Upper lobe of left lung (tissue), 6 donors: ENCODE results near the gene ANKRD40. TPM values are rescaled to one million over a fixed set of nuclear protein-coding genes. Genes with fewer than 3 reads are reported as not detected.

Experiments used
- ATAC-seq, 2 donors: fragments of 200-7000 bp; cut with Tn5 transposase; one replicate each; pipeline ENCODE4 v1.9.1; 2022; ENCODE audit warnings: mild to moderate bottlenecking in 2 of 2, moderate library complexity in 2 of 2; ENCODE audit not compliant: low FRiP score in 2 of 2
- DNase-seq, 2 donors: peaks; one replicate each; pipeline ENCODE4 v3.0.0-alpha.2; 2019 to 2020
- H3K27ac ChIP-seq, 4 donors: fragments of 200-600 bp; sonication (generic); one replicate each; pipeline ENCODE4 v1.5.1; 2016 to 2019
- H3K27me3 ChIP-seq, 4 donors: fragments of 200-600 bp; sonication (generic); one replicate each; pipeline ENCODE4 v1.5.1; 2017 to 2019
- H3K36me3 ChIP-seq, 4 donors: fragments of 200-600 bp; sonication (generic); one replicate each; pipeline ENCODE4 v1.5.1; 2016 to 2019
- H3K4me1 ChIP-seq, 4 donors: fragments of 200-600 bp; sonication (generic); one replicate each; pipeline ENCODE4 v1.5.1; 2018 to 2019
- H3K4me3 ChIP-seq, 4 donors: fragments of 200-600 bp; sonication (generic); one replicate each; pipeline ENCODE4 v1.5.1; 2017 to 2019; ENCODE audit warnings: mild to moderate bottlenecking in 2 of 4, moderate library complexity in 1 of 4
- H3K9me3 ChIP-seq, 4 donors: fragments of 200-600 bp; sonication (generic); one replicate each; pipeline ENCODE4 v1.5.1; 2018 to 2019
- CTCF ChIP-seq, 6 experiments: fragments of 450-650 bp in 4 of 6; fragments of 200-600 bp in 2 of 6; sonication (generic) in 2 of 6; IDR thresholded peaks; one replicate each; pipeline ENCODE4 v1.5.1; 2016 to 2019; ENCODE audit warnings: antibody characterized with exemption in 6 of 6
- EP300 ChIP-seq, 4 donors: sonication (generic); formaldehyde crosslinking; IDR thresholded peaks; one replicate each; pipeline ENCODE4 v1.5.1; 2017; ENCODE audit warnings: antibody characterized with exemption in 4 of 4, control low read depth in 2 of 4
- POLR2A ChIP-seq, 4 donors: fragments of 450-650 bp; IDR thresholded peaks; one replicate each; pipeline ENCODE4 v1.5.1; 2016 to 2017; ENCODE audit warnings: antibody characterized with exemption in 4 of 4, mild to moderate bottlenecking in 2 of 4
- POLR2AphosphoS5 ChIP-seq, 2 donors: sonication (generic); formaldehyde crosslinking; IDR thresholded peaks; one replicate each; pipeline ENCODE4 v1.5.1; 2017; ENCODE audit warnings: antibody characterized with exemption in 2 of 2
- WGBS, 2 donors: methylation state at CpG; one replicate each; pipeline ENCODE4 v1.1.5; 2017 to 2018; 5-methylcytosine and 5-hydroxymethylcytosine counted together
- total RNA-seq, 6 donors: library from RNA; depleted of rRNA in 4 of 6; stranded (reverse); fragments of >200 nt in 4 of 6; gene quantifications; one replicate each; pipeline versions ENCODE4 v1.1.0 to v1.2.1, GENCODE V29; 2016 to 2021
- donor health status: DM: no; HTN: no; CAD: no; lungs with moderate emphysema.
- donor health status: DM: no; HTN: yes; CAD: no; lungs with severe emphysema.

The ANKRD40 gene
- total RNA-seq, 6 donors from 2014 or later: 27.9 to 52.9 (median 43.7) TPM

GRCh38 chr17:50686494-50687199, 21.1 kb downstream of the ANKRD40 start:
- 59 to 60% methylated on average over 13 to 14 of the region's 14 CpGs for WGBS, 2 donors
- TF ChIP-seq EP300 (IDR thresholded peaks at IDR 0.05): no peak
- TF ChIP-seq CTCF (IDR thresholded peaks at IDR 0.05): no peak
- TF ChIP-seq POLR2AphosphoS5 (IDR thresholded peaks at IDR 0.05): peak in 1 of 2 donors; percentile 9
- no peak for TF ChIP-seq POLR2A (IDR thresholded peaks at IDR 0.05)
- DNase-seq (peak in 1 of 2 donors; percentile 48), ATAC-seq (peak; percentile 38 to 81)
- Histone ChIP-seq H3K27me3 (no peaks in the 10 kb centered on the region), H3K9me3 (no peaks in the 10 kb centered on the region), H3K4me3 (no peak overlapping the region), H3K4me1 (peaks cover 19 to 30% (median 23%) of the 10 kb centered on the region in 4 donors), H3K27ac (peak overlapping the region in 2 of 4 donors; percentile 18 to 43), H3K36me3 (no peaks in the 10 kb centered on the region)

- Histone ChIP-seq H3K27ac (peak overlapping the region in 2 of 4 donors; percentile 18 to 43), H3K36me3 (no peaks in the 10 kb centered on the region), H3K4me3 (no peak overlapping the region), H3K27me3 (no peaks in the 10 kb centered on the region), H3K4me1 (peaks cover 18 to 27% (median 23%) of the 10 kb centered on the region in 4 donors), H3K9me3 (no peaks in the 10 kb centered on the region)
- TF ChIP-seq POLR2A (IDR thresholded peaks at IDR 0.05): no peak
- no peak for TF ChIP-seq EP300 (IDR thresholded peaks at IDR 0.05)
- no peak for TF ChIP-seq POLR2AphosphoS5 (IDR thresholded peaks at IDR 0.05)
- ATAC-seq (no peak), DNase-seq (no peak)
- WGBS, 2 donors: 81 to 82% methylated on average over 17 of the region's 17 CpGs
These were observed 21.8 kb downstream of the ANKRD40 start for GRCh38 chr17:50685691-50686493.

- H3K27me3 ChIP-seq: no peaks in the 10 kb centered on the region
- ATAC-seq (no peak), DNase-seq (no peak)
- peaks cover 12 to 27% (median 17%) of the 10 kb centered on the region in 4 donors for H3K4me1 ChIP-seq
- no peak for TF ChIP-seq POLR2AphosphoS5 (IDR thresholded peaks at IDR 0.05)
- no peaks in the 10 kb centered on the region for H3K9me3 ChIP-seq
- no peaks in the 10 kb centered on the region for H3K36me3 ChIP-seq
- H3K27ac ChIP-seq: no peak overlapping the region
- 83 to 95% methylated on average over 1 of the region's 1 CpG for WGBS, 2 donors
- no peak overlapping the region for H3K4me3 ChIP-seq
These were observed 22.4 kb downstream of the ANKRD40 start for GRCh38 chr17:50685334-50685665.

GRCh38 chr17:50684612-50685333, 22.9 kb downstream of the ANKRD40 start:
- 83 to 84% methylated on average over 12 to 14 of the region's 15 CpGs for WGBS, 2 donors
- Histone ChIP-seq H3K4me3 (no peak overlapping the region), H3K27ac (no peak overlapping the region), H3K4me1 (peaks cover 9 to 27% (median 16%) of the 10 kb centered on the region in 4 donors), H3K36me3 (no peaks in the 10 kb centered on the region), H3K27me3 (no peaks in the 10 kb centered on the region), H3K9me3 (no peaks in the 10 kb centered on the region)
- TF ChIP-seq EP300 (IDR thresholded peaks at IDR 0.05) (no peak), POLR2AphosphoS5 (IDR thresholded peaks at IDR 0.05) (no peak), CTCF (IDR thresholded peaks at IDR 0.05) (no peak), POLR2A (IDR thresholded peaks at IDR 0.05) (no peak)
- ATAC-seq (no peak), DNase-seq (no peak)

GRCh38 chr17:50684288-50684611, 23.5 kb downstream of the ANKRD40 start:
- WGBS, 2 donors: 89 to 92% methylated on average over 5 of the region's 5 CpGs

More at GRCh38 chr17:50684288-50684611, 23.5 kb downstream of the ANKRD40 start:
- Histone ChIP-seq H3K27ac (no peak overlapping the region), H3K4me3 (no peak overlapping the region), H3K9me3 (no peaks in the 10 kb centered on the region), H3K36me3 (no peaks in the 10 kb centered on the region), H3K4me1 (peaks cover 9 to 27% (median 13%) of the 10 kb centered on the region in 4 donors), H3K27me3 (no peaks in the 10 kb centered on the region)
- no peak for DNase-seq
- TF ChIP-seq POLR2A (IDR thresholded peaks at IDR 0.05) (no peak), EP300 (IDR thresholded peaks at IDR 0.05) (no peak)
- no peak for ATAC-seq
